ENCODE results near the gene PPP1R14D.

PPP1R14D gene

GRCh38 chr15:40819048-40819447 is 9.5 kb downstream of the PPP1R14D start:
- no peak for DNase-seq

GRCh38 chr15:40815042-40815698 is 13.3 kb downstream of the PPP1R14D start:
- DNase-seq, result no peak

GRCh38 chr15:40812721-40813425 is 15.6 kb downstream of the PPP1R14D start:
- DNase-seq, result no peak

- DNase-seq, result no peak
These were observed 19.6 kb downstream of the PPP1R14D start for GRCh38 chr15:40808861-40809450.

GRCh38 chr15:40807888-40808461 is 20.5 kb downstream of the PPP1R14D start:
- DNase-seq, result no peak

- DNase-seq, result peak; percentile 97
These were observed 21.2 kb downstream of the PPP1R14D start, which contains the start of the genes DNAJC17 and ZFYVE19 for GRCh38 chr15:40807028-40807887. Gene DNAJC17 (minus strand): TSS chr15:40807473. CDS start chr15:40807446, 27 bp downstream. Gene ZFYVE19 (plus strand): TSS chr15:40807089. CDS start chr15:40807590, 501 bp downstream.

GRCh38 chr15:40806672-40807027 is 21.9 kb downstream of the PPP1R14D start:
- no peak for DNase-seq

- no peak for DNase-seq
These were observed 24.8 kb downstream of the PPP1R14D start for GRCh38 chr15:40803688-40804087.

- DNase-seq, result no peak
These were observed 25.4 kb downstream of the PPP1R14D start for GRCh38 chr15:40803076-40803475.

GRCh38 chr15:40799523-40799922 is 29.0 kb downstream of the PPP1R14D start:
- no peak for DNase-seq

- no peak for DNase-seq
These were observed 32.0 kb downstream of the PPP1R14D start for GRCh38 chr15:40796512-40796911.

- DNase-seq, result no peak
These were observed 32.5 kb downstream of the PPP1R14D start for GRCh38 chr15:40796041-40796440.

GRCh38 chr15:40793216-40793989 is 35.1 kb downstream of the PPP1R14D start:
- peak; percentile 87 for DNase-seq

GRCh38 chr15:40792394-40792793 is 36.1 kb downstream of the PPP1R14D start:
- DNase-seq, result no peak

- no peak for DNase-seq
These were observed 37.8 kb downstream of the PPP1R14D start for GRCh38 chr15:40790718-40791117.

- DNase-seq, result no peak
These were observed 38.5 kb downstream of the PPP1R14D start for GRCh38 chr15:40789999-40790398.

GRCh38 chr15:40789119-40789518 is 39.4 kb downstream of the PPP1R14D start:
- DNase-seq, result no peak

GRCh38 chr15:40787991-40788390 is 40.5 kb downstream of the PPP1R14D start:
- DNase-seq, result no peak

GRCh38 chr15:40787344-40787841 is 41.1 kb downstream of the PPP1R14D start:
- peak; percentile 70 for DNase-seq

GRCh38 chr15:40785814-40786213 is 42.7 kb downstream of the PPP1R14D start:
- DNase-seq, result no peak

GRCh38 chr15:40785164-40785563 is 43.3 kb downstream of the PPP1R14D start:
- no peak for DNase-seq
